ENCODE data around the gene CTF1.
A peak's percentile ranks its signal among the peaks of the same experiment; 100 is the strongest.

The CTF1 gene

GRCh38 chr16:30934827-30935557 lies 38.6 kb downstream of the CTF1 start:
- TF ChIP-seq CTCF (IDR thresholded peaks at IDR 0.05): no peak

DNA sequence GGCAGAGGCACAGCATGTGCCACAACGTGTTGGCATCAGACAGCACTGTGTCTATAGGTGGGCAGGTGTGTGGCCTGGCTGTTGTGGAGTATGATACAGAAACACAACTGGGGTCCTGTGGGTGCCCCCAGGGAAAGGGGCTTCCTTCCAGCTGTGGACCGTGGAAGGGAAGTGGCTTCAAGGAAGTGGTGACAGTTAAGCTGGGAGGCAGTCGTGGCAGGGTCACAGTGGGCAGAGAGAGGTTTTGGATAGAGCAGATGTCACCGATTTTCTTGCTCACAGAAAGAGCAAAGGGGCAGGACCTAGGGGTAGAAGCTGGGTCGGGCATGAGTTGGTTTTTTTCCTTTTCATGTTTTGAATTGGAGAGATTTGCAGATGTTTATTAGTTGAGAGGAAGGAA lies 41.3 kb downstream of the CTF1 start:
- TF ChIP-seq CTCF (IDR thresholded peaks at IDR 0.05): no peak

DNA sequence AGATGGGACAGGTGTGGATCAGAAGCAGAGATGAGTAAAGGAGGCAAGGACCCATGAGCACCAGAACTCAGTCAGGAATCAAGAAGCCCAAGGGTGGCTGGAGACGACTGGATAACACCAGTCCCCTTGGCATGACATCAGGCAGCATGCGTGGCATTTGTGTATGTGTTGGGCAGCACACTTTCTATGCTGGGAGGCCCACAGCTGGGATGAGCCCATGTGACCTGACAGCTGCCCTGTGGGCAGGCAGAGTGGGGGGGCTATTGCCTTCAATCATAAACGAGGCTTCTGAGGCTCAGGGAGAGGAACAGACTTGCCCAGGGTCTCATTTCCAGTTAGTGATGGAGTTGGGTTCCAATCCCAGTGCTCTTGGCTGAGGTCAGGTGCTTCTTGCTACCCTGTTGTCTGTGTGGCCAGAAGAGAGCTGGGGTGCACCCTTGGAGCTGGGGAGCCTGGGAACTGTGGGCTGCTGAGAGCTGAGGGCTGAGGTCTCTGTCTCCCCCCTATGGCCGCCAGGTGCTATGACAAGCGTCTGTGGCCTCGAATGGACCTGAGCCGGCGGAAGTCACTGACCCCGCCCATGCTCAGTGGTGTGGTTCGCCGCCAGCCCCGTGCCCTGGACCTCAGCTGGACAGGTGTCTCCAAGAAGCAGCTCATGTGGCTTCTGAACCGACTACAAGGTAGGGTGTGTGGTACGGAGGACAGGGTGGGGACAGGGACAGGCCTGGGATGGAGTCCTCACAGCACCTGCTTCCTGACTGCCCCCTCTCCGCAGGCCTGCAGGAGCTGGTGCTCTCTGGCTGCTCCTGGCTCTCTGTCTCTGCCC lies 45.4 kb downstream of the CTF1 start:
- TF ChIP-seq CTCF (IDR thresholded peaks at IDR 0.05): peak; percentile 85

DNA sequence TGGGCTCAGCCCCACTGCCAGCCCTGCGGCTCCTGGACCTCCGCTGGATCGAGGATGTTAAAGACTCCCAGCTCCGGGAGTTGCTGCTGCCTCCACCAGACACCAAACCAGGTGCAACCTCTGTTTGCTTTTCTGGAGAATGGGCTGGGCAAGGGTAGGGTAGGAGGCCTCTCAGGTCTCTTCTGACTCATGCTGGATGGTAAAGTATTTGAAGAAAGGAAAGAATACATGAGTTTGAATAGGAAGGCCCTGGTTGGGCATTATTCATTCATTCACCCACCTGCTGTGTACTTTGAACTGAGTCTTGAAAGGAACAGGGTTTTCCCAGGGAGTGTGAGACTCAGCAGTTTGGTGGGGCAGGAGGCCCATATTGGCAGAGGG lies 46.0 kb downstream of the CTF1 start:
- no peak for TF ChIP-seq CTCF (IDR thresholded peaks at IDR 0.05)

DNA sequence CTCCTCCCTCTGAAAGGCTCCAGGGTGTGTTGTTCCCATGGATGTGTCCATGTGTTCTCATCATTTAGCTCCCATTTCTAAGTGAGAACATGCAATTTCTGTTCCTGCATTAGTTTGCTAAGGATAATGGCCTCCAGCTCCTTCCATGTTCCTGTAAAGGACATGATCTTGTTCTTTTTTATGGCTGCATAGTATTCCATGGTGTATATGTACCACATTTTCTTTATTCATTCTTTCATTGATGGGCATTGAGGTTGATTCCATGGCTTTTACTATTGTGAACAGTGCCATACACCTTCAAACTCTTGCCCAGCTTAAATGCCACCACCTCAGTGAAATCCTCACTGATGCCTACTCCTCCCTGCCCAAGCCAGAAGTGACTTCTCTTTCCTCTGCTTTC lies 47.9 kb downstream of the CTF1 start:
- no peak for TF ChIP-seq CTCF (IDR thresholded peaks at IDR 0.05)

DNA sequence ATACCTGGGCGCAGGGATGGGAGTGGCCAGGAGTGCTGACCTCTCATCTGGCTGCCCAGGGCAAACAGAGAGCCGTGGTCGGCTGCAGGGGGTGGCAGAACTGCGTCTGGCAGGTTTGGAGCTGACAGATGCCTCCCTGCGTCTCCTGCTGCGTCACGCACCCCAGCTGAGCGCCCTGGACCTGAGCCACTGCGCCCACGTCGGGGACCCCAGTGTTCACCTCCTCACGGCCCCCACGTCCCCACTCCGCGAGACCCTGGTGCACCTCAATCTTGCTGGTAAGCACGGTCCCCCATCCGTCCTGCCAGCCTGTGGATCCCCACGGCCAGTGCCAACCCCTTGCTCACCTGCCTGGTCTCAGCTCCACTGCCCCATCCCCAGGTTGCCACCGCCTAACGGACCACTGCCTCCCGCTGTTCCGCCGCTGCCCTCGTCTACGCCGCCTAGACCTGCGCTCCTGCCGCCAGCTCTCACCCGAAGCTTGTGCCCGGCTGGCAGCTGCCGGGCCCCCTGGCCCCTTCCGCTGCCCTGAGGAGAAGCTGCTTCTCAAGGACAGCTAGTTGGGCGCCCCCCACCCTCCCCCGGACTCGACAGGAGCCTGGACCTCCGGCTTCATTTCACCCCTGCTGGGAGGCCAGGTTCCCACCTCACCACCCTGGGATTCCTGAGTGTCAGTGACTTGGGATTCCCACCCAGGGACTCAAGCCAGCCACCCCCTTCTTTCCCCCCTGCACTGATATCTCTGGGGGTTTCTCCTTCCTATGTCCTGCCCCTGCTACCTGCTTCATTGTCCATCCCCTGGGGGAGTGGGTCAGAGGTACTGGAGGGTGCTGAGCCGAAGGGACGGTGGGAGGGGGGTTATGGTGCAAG lies 50.5 kb downstream of the CTF1 start:
- TF ChIP-seq CTCF (IDR thresholded peaks at IDR 0.05): no peak

DNA sequence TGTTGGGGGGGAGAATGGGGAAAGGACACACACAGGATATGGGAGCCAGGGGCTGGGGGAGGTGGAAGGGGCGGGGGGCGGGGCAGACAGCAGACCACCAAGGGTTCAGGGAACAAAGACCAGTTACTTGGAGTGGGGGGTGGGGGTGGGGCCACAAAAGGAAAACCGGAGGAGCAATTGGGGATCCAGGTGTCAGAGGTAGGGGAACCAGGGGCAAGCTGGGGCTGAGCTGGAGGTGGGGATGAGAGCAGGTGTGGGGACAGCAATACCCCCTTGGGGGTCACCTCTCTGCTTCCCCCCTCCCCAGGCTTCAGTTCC lies 51.1 kb downstream of the CTF1 start:
- TF ChIP-seq CTCF (IDR thresholded peaks at IDR 0.05): no peak

Measured in LNCAP (cell line).